Measurements from ENCODE around the gene CACNB3.
A peak's percentile ranks its signal among the peaks of the same experiment; 100 is the strongest.
"Not testable (repeated sequence)": the region's sequence is repeated elsewhere in the genome, so short reads cannot be mapped to it uniquely, and the experiment has no call there.

Gene CACNB3

DNA sequence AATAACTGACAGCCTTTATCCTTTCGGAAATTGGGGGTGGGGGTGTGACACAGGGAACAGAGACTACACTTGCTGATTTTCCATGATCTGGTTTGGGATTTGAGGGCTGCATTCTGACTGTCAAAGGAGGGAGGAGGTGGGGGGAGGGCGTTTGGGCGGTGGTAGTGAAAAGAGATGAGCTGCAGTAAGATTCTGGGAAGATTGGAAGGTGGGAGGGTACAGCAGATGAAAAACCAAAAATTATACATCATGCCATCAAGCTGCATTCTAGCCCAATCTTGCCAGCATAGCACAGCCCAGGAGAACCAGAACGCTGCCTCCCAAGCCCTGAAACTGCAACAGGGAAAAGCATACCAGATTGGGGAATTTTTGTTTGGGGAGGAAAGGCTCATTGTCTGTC, 45.0 kb downstream of the CACNB3 start:
- peaks cover 10% of the 10 kb centered on the region for H3K4me1 ChIP-seq (ENCODE audit: insufficient read depth, low read length)
- no peak overlapping the region for H3K27ac ChIP-seq (ENCODE audit: low read depth, low read length)
- H3K36me3 ChIP-seq (ENCODE audit: insufficient read depth, low read length), result no peaks in the 10 kb centered on the region
- no peak overlapping the region for H3K4me3 ChIP-seq (ENCODE audit: low read depth in 1 of 2, low read length in 2 of 2)
- H3K9ac ChIP-seq (ENCODE audit: low read length), result no peak overlapping the region
- H3K27me3 ChIP-seq (ENCODE audit: control insufficient read depth in 1 of 2, insufficient read depth in 2 of 2, low read length in 2 of 2), result peaks cover 0 to 10% of the 10 kb centered on the region in 2 donors
- no peaks in the 10 kb centered on the region for H3K9me3 ChIP-seq (ENCODE audit: low read length)

DNA sequence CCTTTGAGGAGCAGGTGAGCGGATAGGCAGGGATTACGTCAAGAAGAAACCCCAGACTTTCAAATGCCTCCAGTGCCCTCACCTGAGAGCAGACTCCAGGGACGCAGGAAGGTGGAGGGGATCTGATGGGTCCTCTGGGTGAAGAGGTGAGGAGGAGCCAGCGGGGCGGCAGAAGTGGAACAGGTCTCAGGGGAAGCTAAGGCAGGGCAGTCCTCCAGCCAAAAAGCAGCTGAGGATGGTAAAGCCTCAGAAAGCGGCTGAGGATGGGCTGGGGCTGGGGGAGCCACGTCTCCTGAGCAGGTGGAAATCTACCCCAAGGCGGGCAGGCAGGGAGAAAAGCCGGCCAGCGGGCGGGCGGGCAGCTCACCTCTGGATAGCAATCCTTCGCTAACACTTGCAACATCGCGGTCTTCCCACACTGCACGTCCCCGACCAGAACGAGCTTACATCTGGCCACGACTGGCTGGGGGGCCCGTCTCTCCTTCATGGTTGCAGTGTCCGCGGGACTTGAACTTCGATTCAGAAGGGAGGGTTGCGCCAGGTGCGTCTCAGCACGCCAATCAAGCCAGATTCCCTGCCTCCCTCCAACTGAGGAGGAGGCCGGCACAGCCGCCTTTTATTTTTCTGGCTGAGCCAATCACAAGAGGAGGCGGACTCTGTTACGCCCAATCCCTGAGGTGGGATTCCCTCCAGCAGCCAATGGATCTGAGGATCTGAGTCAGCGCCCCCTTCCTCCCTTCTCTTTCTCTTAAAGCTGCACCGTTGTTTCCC, 47.2 kb downstream of the CACNB3 start, which contains the start of gene RND1:
Gene RND1 (minus strand): TSS at position 590 of the 771 bp plus-strand sequence. CDS start 103 bp downstream, at position 487.
- H3K27me3 ChIP-seq (ENCODE audit: control insufficient read depth in 1 of 2, insufficient read depth in 2 of 2, low read length in 2 of 2), result peaks cover 0 to 10% of the 10 kb centered on the region in 2 donors
- no peaks in the 10 kb centered on the region for H3K9me3 ChIP-seq (ENCODE audit: low read length)
- peaks cover 10% of the 10 kb centered on the region for H3K4me1 ChIP-seq (ENCODE audit: insufficient read depth, low read length)
- H3K4me3 ChIP-seq (ENCODE audit: low read depth in 1 of 2, low read length in 2 of 2), result peak within 1 kb of the TSS; percentile 63 to 80
- no peak within 1 kb of the TSS for H3K27ac ChIP-seq (ENCODE audit: low read depth, low read length)
- peak within 1 kb of the TSS; percentile 20 for H3K9ac ChIP-seq (ENCODE audit: low read length)
- no peaks in the 10 kb centered on the region for H3K36me3 ChIP-seq (ENCODE audit: insufficient read depth, low read length)

DNA sequence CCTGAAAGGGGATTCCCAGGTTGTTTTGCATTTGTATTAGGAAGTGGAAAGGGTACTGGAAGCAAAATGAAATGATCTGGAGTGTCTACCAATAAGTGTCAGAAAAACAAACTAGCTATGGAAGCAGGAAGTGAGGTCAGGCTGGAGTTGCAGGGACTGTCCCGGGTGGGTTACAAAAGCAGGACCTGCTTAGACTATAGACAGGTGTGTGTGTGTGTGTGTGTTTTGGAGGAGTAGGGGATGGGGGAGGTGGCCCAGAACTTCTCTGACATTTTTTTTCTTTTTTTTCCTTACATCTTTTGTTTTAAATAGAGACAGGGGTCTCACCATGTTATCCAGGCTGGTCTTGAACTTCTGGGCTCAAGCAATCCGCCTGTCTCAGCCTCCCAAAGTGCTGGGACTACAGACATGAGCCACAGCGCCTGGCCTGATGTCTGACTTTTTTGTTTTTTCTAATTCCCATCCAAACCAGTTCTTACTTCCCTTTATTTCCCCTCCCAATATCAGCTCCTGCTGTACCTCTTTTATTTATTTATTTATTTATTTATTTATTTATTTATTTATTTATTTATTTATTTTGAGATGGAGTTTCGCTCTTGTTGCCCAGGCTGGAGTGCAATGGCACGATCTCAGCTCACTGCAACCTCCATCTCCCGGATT, 47.9 kb downstream of the CACNB3 start:
- Histone ChIP-seq H3K27me3 (ENCODE audit: control insufficient read depth in 1 of 2, insufficient read depth in 2 of 2, low read length in 2 of 2) (peaks cover 0 to 10% of the 10 kb centered on the region in 2 donors), H3K9ac (ENCODE audit: low read length) (no peak overlapping the region), H3K4me3 (ENCODE audit: low read depth in 1 of 2, low read length in 2 of 2) (peak overlapping the region in 1 of 2 donors; percentile 80), H3K4me1 (ENCODE audit: insufficient read depth, low read length) (peaks cover 10% of the 10 kb centered on the region), H3K27ac (ENCODE audit: low read depth, low read length) (no peak overlapping the region), H3K36me3 (ENCODE audit: insufficient read depth, low read length) (no peaks in the 10 kb centered on the region), H3K9me3 (ENCODE audit: low read length) (no peaks in the 10 kb centered on the region)

DNA sequence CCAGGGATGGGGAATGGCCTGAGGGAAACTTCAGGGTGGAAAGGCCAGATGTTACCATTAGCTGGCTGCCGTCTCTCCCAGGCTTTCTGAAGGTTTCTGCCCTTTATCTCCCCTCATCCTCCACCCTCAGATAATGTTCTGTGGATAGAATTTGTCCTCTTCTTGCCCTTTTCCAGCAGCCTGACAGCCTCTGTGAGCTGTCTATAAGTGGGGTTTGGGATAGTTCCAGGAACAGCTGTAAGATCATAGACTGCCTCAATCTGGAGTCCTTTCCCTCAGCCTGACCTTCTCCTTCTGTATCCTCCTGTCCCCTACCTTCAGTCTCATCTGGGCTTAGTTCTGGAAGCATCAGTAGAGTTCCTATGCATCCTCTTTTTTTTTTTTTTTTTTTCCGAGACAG, 50.2 kb downstream of the CACNB3 start:
- Histone ChIP-seq H3K27me3 (ENCODE audit: control insufficient read depth in 1 of 2, insufficient read depth in 2 of 2, low read length in 2 of 2) (peaks cover 0 to 10% of the 10 kb centered on the region in 2 donors), H3K9me3 (ENCODE audit: low read length) (no peaks in the 10 kb centered on the region), H3K9ac (ENCODE audit: low read length) (no peak overlapping the region), H3K4me3 (ENCODE audit: low read depth in 1 of 2, low read length in 2 of 2) (no peak overlapping the region), H3K4me1 (ENCODE audit: insufficient read depth, low read length) (peaks cover 10% of the 10 kb centered on the region), H3K36me3 (ENCODE audit: insufficient read depth, low read length) (no peaks in the 10 kb centered on the region), H3K27ac (ENCODE audit: low read depth, low read length) (no peak overlapping the region)

DNA sequence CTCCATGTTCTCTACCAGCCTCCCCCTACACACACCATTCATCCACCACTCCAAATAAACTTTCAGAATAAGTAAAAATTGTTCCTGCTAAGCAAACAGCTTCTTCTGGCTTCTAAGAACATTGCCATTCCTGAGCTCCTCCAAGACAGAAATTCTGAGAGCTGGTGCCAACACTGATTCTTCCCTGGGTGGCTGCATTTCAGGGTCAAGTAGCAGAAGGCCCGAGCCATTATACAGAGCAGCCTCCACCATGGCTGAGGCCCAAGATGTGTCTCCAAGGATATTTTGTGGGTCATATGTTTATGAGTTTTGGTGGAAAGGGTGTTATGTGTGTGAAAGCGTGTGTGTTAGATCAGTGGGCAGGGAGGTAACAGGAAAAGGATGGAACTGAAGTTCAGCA, 50.9 kb downstream of the CACNB3 start:
- H3K36me3 ChIP-seq (ENCODE audit: insufficient read depth, low read length), result no peaks in the 10 kb centered on the region
- H3K9me3 ChIP-seq (ENCODE audit: low read length), result no peaks in the 10 kb centered on the region
- H3K4me3 ChIP-seq (ENCODE audit: low read depth in 1 of 2, low read length in 2 of 2), result no peak overlapping the region
- peaks cover 10% of the 10 kb centered on the region for H3K4me1 ChIP-seq (ENCODE audit: insufficient read depth, low read length)
- no peak overlapping the region for H3K9ac ChIP-seq (ENCODE audit: low read length)
- H3K27me3 ChIP-seq (ENCODE audit: control insufficient read depth in 1 of 2, insufficient read depth in 2 of 2, low read length in 2 of 2), result peaks cover 0 to 6% of the 10 kb centered on the region in 2 donors
- no peak overlapping the region for H3K27ac ChIP-seq (ENCODE audit: low read depth, low read length)

DNA sequence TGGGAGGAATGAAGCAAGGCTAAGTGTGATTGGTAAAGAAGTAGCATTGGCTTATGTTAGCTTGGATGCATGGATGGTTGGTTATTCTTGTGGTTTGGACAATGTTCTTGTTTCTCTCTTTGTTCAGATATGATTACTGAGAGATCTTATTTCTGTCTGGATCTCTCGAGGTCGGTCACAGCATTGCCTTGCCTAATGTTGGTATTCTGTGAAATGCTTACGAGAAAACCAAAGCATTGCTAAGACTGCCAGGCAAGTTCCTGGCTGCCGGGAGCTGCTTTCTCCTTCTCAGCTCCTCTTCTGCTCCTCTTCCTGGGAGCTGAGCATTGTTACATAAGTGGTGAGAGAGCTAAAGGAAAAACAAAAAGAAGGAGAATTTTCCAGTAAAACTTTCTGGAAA, 54.8 kb downstream of the CACNB3 start:
- no peaks in the 10 kb centered on the region for H3K36me3 ChIP-seq (ENCODE audit: insufficient read depth, low read length)
- no peaks in the 10 kb centered on the region for H3K27me3 ChIP-seq (ENCODE audit: control insufficient read depth in 1 of 2, insufficient read depth in 2 of 2, low read length in 2 of 2)
- no peaks in the 10 kb centered on the region for H3K9me3 ChIP-seq (ENCODE audit: low read length)
- H3K27ac ChIP-seq (ENCODE audit: low read depth, low read length), result no peak overlapping the region
- no peaks in the 10 kb centered on the region for H3K4me1 ChIP-seq (ENCODE audit: insufficient read depth, low read length)
- H3K9ac ChIP-seq (ENCODE audit: low read length), result no peak overlapping the region
- H3K4me3 ChIP-seq (ENCODE audit: low read depth in 1 of 2, low read length in 2 of 2), result no peak overlapping the region

DNA sequence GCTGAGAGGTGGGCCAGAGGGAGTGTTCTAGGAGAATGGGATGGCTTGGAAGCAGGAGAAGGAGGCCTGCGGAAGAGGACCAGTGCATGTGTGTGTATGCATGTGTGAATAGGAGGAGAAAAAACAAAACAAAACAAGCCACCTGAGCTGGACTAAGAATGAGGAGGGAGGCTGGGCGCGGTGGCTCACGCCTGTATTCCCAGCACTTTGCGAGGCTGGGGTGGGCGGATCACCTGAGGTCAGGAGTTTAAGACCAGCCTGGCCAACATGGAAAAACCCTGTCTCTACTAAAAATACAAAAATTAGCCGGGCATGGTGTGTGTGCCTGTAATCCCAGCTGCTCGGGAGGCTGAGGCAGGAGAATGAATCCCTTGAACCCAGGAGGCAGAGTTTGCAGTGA, 55.2 kb downstream of the CACNB3 start:
- not testable (repeated sequence) for H3K27me3 ChIP-seq (ENCODE audit: control insufficient read depth in 1 of 2, insufficient read depth in 2 of 2, low read length in 2 of 2); H3K9me3 ChIP-seq (ENCODE audit: low read length); H3K4me1 ChIP-seq (ENCODE audit: insufficient read depth, low read length); H3K27ac ChIP-seq (ENCODE audit: low read depth, low read length); H3K4me3 ChIP-seq (ENCODE audit: low read depth in 1 of 2, low read length in 2 of 2); H3K9ac ChIP-seq (ENCODE audit: low read length); H3K36me3 ChIP-seq (ENCODE audit: insufficient read depth, low read length)

DNA sequence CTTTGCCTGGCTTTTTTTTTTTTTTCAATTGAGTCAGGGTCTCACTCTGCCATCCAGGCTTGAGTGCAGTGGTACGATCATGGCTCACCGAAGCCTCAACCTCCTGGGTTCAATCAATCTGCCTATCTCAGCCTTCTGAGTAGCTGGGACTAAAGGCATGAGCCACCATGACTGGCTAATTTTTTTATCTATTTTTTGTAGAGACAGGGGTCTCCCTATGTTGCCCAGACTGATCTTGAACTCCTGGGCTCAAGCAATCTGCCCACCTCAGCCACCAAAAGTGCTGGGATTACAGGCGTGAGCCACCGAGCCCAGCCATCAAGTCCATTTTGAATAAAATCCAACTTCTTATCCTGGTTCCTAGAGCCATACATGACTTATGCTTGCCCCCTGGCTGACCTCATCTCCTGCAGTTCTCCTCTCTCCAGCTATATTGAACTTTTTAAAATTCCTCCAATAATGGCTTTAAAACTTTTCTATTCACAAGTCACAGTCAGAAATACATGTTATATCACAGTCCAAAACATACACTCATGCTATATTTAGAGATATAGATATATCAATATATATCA, 57.7 kb downstream of the CACNB3 start:
- Histone ChIP-seq H3K9ac (ENCODE audit: low read length) (no peak overlapping the region), H3K27me3 (ENCODE audit: control insufficient read depth in 1 of 2, insufficient read depth in 2 of 2, low read length in 2 of 2) (no peaks in the 10 kb centered on the region), H3K4me1 (ENCODE audit: insufficient read depth, low read length) (no peaks in the 10 kb centered on the region), H3K36me3 (ENCODE audit: insufficient read depth, low read length) (no peaks in the 10 kb centered on the region), H3K4me3 (ENCODE audit: low read depth in 1 of 2, low read length in 2 of 2) (no peak overlapping the region), H3K9me3 (ENCODE audit: low read length) (no peaks in the 10 kb centered on the region), H3K27ac (ENCODE audit: low read depth, low read length) (no peak overlapping the region)
